NOMO-1 treated with dmso at 0.1 percent for 144 hours (cell line): ENCODE results near the gene BABAM2.

Experiments
- DNase-seq: peaks from one replicate; lab custom pipeline; 2025; ENCODE audit not compliant: unreplicated experiment; lab: John Stamatoyannopoulos, UW

BABAM2 gene

DNA sequence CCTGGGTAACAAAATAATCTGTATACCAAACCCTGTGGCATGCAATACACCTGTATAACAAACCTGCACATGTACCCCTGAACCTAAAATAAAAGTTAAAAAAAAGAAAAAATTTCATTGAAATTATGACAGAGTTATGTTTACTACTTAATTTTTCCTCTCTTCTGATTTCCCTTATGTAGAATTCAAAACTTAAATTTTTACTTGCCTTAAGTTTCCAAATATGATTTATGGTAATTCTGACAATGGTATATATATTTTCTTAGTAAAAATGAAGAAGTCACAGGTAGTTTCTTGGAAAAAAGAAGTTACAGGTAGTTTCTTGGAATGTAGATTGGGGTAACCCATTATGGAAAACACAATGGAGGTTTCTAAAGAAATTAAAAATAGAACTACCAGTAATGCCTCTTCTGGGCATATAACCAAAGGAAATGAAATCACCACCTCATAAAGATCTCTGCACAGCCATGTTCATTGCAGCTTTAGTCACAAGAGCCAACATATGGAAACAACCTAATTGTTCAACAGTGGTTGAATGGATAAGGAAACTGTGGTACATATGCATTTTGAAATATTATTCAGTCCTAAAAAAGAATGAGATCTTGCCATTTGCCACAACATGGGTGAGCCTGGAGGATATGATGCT is 164.9 kb downstream of the BABAM2 start:
- DNase-seq: no peak

DNA sequence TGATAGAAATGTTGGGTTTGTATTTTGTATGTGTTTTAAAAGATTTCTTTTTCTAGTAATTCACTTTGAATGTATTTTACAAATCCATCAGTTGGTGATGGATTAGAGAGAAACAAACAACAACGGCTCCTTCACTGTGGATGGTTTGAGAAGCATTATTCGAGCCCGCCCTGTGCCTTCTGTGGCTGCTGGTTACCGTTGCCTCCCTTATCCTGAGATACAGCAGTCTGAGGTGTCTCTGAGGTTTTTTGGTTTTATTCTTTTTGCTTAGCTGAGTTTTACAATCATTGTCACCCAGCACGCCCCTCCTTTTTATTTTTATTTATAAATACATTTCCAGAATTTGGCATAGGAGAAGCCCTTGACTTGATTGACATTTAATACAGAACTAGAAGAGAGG is 168.3 kb downstream of the BABAM2 start:
- DNase-seq: no peak

DNA sequence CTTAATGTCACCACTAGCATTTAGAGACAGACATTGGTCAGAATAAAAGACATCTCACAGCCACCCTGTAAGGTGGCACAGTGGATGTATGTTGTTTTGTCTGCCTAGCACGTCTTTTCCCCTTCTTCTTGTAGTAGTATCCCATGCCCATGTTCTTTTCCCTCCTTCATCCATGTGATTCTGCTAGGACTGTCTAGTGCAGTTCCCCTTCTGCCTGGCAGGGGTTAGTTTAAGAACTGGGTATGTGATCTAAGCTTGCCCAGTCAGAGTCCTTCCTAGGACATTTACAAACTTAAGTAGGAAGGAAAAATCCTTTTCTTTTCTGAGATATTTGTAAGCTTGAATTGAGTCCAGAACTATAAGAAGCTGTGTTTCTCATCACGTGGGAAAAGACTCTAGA is 172.3 kb downstream of the BABAM2 start:
- DNase-seq: no peak

DNA sequence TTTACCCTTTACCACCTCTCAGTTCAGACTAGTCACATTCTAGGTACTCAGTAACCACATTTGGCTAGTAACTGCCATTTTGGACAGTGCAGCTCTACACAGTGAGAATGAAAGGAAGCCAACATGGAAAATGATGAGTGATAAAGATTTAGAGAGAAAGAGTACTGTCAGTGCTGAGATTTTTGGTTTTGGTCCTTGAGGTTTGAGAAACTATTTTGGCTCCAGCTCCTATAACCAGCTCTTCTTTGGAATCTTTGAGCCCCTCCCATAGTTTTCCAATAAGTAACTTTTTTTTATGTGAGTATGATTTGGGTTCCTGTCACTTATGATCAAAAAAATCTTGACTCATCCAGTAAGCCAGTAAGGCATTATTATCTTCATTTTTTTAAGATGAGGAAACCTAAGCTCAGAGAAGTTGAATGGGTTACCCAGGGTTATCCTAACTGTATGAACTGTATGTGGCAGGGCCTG is 173.0 kb downstream of the BABAM2 start:
- DNase-seq: no peak

DNA sequence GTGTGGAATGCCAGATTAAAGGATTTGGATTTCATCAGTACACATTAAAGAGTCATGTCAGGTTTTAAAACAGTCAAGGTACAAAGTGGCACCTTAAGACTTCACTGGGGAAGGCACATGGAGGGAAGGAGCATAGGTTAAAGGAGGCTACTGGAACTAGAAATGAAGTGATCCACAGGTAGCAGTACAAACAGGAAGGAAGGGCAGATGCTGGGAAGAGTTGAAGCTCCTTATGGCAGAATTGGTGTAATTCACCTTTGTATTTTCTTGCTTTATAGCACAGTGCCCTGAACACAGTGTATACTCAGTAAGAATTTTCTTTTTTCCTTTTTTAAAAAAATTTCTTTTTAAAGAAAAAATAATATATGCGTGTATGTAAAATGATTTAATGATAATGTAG is 177.1 kb downstream of the BABAM2 start:
- DNase-seq: no peak

DNA sequence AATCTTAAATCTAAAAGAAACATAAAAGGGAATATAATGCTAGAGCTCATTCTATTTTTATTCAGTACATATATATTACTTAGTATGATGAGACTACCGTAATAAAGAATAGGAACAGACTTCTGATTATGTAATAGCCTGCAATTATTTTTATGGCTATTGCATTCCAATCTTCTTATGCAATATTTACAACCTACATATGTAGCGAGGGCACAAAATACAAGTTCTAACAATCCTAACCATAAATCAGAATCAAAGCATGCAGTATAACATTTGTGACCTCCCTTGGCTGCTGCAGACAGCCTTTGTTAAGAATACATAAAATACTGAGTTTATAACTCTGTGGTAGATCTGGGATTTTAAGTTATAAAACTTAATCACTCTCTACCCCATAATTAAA is 177.6 kb downstream of the BABAM2 start:
- peak; percentile 46 for DNase-seq

DNA sequence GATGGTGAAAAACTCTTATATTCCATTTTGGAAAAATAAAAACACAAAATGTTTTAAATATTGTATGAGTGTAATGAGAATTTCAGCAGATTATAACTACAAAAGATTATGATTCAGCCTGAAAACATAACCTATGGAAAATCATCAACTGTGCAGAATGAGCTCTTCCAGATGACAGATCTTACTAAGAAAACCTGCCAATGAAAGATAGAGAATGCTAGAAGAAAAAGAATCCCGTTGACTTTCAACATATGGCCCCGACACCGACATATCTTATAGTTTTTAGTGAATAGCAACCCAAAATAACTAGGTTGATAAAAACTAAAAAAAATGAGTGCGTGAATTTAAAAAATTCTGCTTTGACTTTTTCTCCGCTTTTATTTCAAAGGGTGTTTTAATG is 178.0 kb downstream of the BABAM2 start:
- no peak for DNase-seq

DNA sequence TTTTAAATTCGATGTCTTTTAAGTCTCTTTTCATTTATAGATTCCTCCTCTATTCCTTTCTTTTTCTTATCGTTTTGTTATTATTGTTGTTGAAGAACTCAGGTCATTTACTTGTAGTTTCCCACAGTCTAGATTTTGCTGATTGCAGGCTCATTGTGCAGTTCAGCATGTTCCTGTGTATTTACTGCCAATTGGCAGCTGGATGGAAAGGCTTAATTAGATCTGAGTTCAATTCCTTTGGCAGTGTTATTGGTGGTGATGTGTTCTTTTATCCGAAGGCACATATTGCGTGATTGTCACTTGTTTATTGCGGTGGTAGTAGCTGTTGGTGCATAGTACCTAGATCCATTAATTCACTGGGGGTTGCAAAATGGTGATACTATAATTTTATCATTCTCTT is 180.7 kb downstream of the BABAM2 start:
- DNase-seq: no peak

DNA sequence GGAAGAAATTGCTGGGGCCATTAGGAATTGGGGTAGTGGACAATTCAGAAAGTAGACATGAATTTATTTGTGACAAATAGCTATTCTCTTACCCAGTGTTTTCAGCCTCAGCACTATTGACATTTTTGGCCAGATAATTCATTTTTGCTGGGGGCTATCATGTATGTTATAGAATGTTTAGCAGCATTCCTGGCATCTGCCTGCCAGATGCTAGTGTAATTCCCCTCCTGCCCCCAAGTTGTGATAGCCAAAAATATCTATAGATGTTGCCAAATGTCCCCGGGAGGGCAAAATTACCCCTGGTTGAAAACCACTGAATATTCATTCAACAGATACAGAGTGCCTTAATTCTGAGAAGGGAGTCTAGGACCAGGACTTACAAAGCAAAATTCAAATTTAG is 183.6 kb downstream of the BABAM2 start:
- no peak for DNase-seq

DNA sequence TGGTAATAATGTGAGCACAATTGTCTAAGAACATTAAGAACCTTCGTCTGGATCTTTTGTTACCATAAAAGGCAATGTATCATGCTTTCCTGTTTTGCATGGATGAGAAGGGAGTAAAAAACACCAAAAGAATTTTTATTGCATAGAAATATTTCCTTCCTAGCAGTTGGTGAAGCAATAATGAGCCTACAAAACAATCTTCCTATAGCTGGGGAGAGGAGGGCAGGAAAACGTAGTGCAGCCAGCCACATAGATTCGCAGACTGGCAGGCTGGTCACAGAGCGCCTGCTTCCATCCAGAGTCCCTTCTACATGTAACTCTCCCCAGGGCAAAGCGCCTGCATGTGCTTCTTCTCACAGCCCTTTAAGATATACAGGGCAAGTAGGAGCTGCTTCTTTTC is 190.4 kb downstream of the BABAM2 start:
- DNase-seq: peak; percentile 18

DNA sequence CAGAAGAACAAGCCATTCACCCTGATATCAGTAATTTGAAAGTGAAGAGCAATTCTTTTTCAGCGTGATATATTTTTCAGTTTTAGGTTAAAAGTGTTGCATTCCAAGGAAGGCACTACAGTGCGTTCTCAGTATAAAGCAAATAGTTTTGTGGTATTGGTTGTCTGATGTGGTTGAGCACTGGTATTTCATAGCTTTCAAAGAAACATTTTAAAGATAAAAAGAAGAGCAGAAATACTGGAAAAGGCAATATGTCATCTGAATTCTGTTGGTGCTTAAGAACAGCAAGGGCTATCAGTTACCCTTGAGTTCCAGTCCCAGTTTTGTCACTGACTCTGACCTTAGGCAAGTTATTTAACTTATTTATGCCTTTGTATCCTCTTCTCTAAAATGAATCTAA is 191.6 kb downstream of the BABAM2 start:
- DNase-seq: no peak

DNA sequence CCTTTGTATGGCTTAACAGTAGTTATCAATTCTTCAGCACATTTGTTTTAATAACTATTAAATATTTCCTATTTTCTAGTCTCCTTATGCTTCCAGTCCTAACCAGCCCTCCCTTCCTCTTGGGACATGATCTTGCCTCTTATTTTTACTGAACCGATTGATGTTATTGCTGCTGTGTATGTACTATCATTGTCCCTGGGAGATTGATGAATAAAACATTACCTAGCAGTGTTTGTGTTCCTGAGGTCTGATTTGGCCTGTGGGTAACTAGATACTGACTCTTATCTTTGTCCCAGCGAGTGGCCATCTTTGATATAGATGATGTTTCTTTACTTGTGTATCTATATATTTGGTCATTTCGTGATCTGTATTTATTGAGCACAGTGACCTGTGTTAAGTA is 192.9 kb downstream of the BABAM2 start:
- DNase-seq: no peak

DNA sequence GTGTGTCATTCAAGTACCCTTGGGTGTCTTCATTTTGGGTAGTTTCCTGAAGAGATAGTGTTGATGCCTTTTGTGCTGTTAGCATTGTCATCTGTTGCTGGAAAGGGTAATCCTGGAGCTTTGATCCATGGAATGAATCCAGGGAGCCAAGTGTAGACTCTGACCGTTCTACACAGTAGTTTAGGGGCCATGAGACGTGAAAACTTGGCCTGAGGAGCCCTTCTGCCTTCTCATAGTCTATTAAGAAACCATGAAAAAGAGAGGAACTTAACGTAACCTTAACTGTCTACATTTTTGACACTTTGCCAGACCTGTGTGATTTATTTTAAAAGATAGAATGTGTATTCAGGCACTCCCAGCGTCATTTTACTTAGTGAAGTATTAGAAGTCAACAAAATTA is 194.0 kb downstream of the BABAM2 start:
- DNase-seq: peak; percentile 53

DNA sequence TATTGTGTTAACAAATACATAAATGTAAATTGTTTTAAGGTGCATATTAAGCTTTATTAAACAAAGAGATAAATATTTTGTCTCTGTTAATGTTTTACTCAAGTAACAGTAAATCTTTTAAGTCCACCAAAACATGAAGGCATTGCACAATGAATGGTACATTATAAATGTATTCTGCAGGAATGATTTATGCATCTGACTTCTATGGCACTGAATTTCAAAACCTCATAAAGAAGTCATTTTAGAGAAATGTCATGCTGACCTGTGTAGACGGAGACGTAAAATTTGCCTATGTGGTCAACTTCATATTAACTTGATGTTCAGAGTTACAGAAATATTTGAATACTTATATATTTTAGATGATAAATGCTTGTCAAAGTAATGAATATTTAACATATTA is 194.7 kb downstream of the BABAM2 start:
- peak; percentile 14 for DNase-seq

DNA sequence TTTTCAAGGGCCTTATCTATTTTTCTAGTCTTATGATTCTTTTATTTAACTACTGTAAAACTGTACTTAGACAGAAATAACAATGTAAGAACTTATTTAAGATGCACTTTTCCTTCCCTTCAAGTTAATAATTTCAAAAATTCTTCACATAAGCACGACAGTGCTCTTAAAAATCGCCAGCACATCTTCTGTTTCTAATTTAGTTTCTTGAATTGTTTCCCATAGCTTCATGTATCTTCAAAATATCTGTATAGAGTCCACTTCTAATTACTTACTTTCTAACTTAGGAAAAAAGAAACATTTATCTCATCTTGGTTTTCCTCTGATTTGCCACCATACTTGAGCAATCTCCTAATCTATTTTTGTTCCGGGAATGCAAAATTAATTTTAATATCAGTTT is 196.1 kb downstream of the BABAM2 start:
- DNase-seq: no peak

DNA sequence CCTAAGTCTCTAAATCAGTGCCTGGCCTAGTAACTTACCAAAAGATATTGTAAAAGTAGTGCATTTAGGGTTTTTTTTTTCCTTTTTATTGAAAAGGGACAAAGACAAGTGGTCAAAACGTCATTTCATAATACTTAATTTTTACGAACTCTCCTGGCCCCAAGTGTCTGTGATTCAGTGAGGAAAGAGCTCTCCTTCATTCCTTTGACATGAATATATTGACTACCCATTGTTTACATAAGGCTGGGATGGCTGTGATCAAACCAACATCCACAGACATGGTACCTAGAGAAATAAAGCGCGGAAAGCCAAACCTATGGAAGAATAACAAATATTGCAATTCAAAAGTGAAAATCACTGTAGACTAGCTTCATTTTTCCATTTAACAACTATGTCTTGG is 198.4 kb downstream of the BABAM2 start:
- no peak for DNase-seq

DNA sequence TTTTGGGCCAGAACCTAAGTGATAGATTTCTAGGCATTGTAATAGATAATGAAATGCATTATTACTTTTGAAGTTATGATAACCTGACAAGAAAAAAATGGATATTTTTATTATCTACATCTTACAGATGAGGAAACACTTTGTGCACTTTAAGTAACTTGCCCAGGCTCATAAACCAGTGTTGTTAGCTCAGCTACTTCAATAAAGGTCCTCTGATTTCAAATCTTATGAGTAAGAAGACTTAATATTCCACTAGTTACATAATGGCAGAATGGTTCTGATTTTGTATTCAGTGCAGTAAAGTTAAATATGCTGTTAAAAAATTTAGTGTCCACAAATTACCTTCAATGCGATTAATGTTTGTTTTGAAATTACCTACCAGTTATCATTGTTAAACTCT is 199.0 kb downstream of the BABAM2 start:
- no peak for DNase-seq

DNA sequence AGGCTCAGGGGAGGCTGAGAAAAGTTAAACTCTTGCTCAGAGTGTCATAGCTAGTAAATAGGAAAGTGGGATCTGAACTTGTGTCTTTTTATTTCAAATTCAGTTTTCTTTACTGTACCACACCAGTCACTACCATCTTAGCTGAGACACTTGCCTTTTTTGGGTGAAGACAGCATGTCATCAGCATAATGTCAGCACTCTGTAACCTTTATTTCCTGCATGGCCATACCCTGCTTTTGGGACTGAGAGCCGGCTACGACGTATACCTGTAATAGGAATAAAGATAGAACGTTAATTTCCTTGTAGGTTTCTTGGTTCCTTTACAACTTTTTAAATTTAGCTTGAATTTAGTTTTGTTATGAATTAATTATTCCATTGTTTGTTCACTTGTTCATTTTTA is 202.8 kb downstream of the BABAM2 start:
- no peak for DNase-seq

DNA sequence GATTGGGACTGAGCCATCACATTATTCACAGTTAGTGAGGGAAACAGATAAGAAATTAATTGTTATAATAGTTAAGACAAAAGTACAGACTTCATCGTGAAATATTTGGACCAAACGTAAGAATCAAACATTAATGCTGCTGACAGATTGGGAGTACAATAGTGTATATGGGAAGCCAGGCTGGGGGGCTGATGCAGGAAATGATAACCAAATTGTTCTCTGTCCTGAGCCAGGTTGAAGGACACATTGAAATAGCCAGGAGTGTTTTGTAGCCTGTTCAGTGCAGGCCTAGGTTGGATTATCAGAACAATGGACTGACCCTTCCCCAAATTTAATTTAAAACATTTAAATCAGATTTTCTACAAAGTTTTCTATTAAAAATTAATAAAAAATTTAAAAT is 203.2 kb downstream of the BABAM2 start:
- DNase-seq: no peak

DNA sequence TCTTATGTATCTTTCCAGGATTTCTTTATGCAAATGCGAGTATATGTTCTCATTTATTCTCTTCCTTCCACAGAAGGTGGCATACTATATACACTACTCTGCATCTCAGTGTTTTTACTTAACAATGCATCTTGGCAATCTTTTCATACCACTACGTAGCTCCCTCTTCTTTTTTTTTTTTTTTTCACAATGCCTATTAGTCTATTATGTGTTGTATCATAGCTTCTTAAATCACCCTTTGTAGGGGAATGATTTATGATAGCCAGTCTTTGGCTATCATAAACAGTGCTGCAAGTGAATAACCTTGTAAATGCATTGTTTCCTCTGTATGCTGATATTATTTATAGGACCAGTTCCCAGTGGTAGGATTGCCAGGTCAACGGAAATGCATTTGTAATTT is 204.2 kb downstream of the BABAM2 start:
- DNase-seq: no peak

DNA sequence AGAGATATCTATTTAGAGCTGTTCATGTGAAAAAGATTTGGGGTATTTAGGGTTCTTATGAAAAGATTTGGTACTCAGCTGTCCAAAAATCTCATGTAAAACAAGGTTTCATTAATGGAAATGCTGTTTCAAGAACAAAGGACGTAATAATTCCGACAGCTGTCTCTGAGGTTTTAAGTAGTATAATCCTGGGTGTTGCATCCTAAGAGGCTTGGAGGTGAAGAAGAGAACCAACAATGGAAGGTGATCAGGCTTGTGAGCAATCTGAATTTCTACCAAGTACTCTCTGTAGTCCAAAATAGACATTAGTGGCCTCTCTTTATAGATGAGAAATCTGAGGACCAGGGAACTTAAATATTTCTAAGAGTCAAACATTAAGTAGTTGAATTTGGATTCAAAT is 205.1 kb downstream of the BABAM2 start:
- DNase-seq: no peak

DNA sequence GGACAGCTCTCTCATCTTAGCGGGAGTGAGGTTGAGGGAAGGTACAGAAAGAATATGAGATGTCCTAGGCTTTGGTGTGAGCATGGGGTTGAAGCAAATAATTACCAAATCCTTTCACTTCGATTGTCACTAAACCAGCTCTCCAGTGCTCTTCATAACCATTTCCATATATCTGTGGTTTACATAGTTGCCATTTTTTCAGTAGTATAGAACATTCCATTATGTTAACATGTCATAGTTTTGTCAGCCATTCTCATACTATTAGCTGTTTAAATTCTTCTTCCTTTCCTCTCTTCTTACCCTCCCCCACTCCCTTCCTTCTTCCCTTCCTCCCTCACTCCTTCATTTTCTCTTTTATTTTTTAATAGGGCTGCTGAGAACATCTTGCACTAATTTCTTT is 205.9 kb downstream of the BABAM2 start:
- no peak for DNase-seq

DNA sequence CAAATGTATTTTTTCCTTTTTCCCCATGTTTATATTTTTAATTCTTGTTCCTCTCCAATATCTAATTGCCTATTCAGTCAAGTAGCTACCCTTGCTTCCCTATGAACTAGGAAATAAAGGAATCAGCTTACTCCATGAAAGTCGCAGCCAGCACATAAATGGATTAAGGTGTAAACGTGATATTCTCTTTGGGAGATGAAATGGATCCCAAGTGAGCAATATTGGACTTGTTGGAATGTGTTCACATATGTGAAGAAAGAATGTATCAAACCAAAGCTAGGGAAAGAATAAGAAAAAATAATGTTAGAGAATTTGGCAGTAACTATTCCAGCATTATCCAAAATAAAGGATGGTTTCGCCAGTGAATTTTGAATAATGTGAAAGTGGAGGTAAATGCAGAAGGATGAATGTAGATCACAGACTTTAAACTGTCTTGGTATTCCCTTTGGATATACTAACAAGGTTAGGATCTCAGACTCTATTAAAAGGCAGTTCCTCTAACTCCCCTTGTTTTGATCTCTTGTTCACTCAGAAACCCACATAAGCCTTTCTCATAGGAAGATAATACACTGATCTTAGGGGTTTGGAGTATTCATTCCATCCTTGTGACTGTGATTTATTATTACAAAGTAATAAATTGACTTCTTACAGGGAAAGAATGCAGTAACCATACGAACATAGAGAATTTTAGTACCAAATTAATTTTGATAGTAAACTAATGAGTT is 208.1 kb downstream of the BABAM2 start:
- DNase-seq: no peak
